Esophagus muscularis mucosa (tissue), 3 donors: Measurements from ENCODE around the gene ARHGEF40.

Experiments
- POLR2A ChIP-seq: fragments of 450-650 bp; IDR thresholded peaks from one replicate; pipeline ENCODE4 v1.6.1; 2017; ENCODE audit warnings: antibody characterized with exemption, moderate library complexity, mild to moderate bottlenecking, low read depth
- TF ChIP-seq, protein P1 (sequence below), 3 experiments: fragments of 200-600 bp in 2 of 3; fragments of 450-650 bp in 1 of 3; sonication (generic) in 2 of 3; IDR thresholded peaks; one replicate each; pipeline ENCODE4 v1.5.1; 2017 to 2019; ENCODE audit warnings: antibody characterized with exemption in 3 of 3, mild to moderate bottlenecking in 2 of 3, moderate library complexity in 1 of 3

DNA sequence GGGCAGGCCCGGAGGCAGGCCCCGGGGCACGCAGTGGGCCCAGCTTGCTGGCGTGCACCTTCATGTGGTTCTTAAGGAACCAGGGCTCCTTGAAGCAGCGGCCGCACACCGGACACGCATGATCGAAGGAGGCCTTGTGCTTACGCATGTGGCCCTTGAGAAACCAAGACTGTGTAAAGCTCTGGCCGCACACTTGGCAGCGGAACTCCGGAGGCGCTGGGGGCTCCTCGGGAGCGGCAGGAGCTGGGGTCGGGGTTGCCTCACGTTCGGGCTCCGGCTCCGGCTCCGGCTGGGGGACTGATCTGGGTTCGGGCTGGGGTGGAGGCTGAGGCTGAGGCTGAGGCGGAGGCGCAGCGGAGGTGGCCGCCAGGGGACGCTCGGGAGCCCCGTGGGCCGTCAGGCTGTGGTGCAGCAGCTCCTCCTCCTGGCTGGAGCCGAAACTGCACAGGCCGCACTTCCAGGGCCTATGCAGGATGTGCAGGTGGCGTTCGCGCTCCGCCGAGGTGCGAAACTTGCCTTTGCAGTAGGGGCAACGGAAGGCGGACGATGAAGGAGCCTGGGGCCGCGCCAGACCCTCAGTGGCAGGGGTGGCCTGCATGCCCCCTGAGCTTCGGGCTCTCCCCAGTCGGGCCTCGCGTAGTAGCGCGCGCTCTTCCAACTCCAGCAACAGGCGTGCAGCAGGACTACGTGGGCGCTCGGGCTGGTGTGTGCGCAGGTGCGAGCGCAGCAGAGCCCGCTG lies 22.3 kb downstream of the ARHGEF40 start:
- TF ChIP-seq, protein P1, sequence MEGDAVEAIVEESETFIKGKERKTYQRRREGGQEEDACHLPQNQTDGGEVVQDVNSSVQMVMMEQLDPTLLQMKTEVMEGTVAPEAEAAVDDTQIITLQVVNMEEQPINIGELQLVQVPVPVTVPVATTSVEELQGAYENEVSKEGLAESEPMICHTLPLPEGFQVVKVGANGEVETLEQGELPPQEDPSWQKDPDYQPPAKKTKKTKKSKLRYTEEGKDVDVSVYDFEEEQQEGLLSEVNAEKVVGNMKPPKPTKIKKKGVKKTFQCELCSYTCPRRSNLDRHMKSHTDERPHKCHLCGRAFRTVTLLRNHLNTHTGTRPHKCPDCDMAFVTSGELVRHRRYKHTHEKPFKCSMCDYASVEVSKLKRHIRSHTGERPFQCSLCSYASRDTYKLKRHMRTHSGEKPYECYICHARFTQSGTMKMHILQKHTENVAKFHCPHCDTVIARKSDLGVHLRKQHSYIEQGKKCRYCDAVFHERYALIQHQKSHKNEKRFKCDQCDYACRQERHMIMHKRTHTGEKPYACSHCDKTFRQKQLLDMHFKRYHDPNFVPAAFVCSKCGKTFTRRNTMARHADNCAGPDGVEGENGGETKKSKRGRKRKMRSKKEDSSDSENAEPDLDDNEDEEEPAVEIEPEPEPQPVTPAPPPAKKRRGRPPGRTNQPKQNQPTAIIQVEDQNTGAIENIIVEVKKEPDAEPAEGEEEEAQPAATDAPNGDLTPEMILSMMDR (IDR thresholded peaks at IDR 0.05), result peak in 2 of 3 experiments; percentile 100
- peak; percentile 28 for TF ChIP-seq POLR2A
